T-helper 17 cell (primary cell): ENCODE results near the gene SH3RF1. TPM values are rescaled to one million over a fixed set of nuclear protein-coding genes. Genes with fewer than 3 reads are reported as not detected.

Experiments
- ATAC-seq: fragments of 150-1000 bp; cut with Tn5 transposase; 2 replicates; pipeline ENCODE4 v1.10.0; 2021; ENCODE audit warnings: mild to moderate bottlenecking, moderate library complexity
- DNase-seq, 3 donors: peaks; one replicate each; pipeline versions ENCODE4 v3.0.0 to v3.0.0-alpha.2; 2020 to 2021
- H3K9me3 ChIP-seq: one replicate; pipeline ENCODE4 v1.7.0; 2013; ENCODE audit warnings: low read length, mild to moderate bottlenecking; ENCODE audit not compliant: control insufficient read depth, poor library complexity, severe bottlenecking
- H3K27ac Mint-ChIP-seq: one replicate; pipeline ENCODE4 v1.8.0; 2022; ENCODE audit warnings: mild to moderate bottlenecking, moderate library complexity, mixed read lengths
- H3K27me3 Mint-ChIP-seq: one replicate; pipeline ENCODE4 v1.8.0; 2022; ENCODE audit warnings: mixed read lengths
- H3K36me3 Mint-ChIP-seq: one replicate; pipeline ENCODE4 v1.8.0; 2022; ENCODE audit warnings: low read depth, mixed read lengths
- H3K4me1 Mint-ChIP-seq: one replicate; pipeline ENCODE4 v1.8.0; 2022; ENCODE audit warnings: mild to moderate bottlenecking, mixed read lengths
- H3K4me3 Mint-ChIP-seq: one replicate; pipeline ENCODE4 v1.8.0; 2022; ENCODE audit warnings: mild to moderate bottlenecking, moderate library complexity, mixed read lengths
- total RNA-seq, 4 donors: library from RNA in 2 of 4; stranded (reverse) in 2 of 4; gene quantifications; one replicate each; pipeline ENCODE4 v1.2.3 and lab custom pipeline; 2022 to 2026

The SH3RF1 gene
- total RNA-seq, 2 donors from 2014 or later: 0.16 to 0.42 TPM

DNA sequence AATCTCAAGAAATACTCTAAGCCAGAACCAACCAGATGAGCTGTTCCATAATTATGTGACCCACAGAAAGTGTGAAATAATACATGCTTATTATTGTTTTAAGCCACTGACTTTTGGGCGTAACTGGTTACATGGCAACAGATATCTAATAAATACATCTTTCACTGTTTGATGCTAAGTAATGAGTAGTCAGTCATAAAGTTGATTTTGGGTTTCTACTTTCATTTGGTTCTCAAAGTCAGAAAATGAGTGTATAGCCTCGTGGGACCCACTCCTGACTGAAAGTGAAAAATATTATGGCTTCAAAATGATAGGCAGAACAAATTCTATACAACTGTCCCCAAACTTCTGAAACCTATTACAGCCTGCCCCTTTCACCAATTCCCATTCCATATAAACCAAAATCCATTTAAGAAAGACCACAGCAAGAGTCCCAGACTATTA is 172.7 kb downstream of the SH3RF1 start:
- Mint-ChIP-seq H3K4me3 (no peak overlapping the region), H3K27me3 (peaks cover 15% of the 10 kb centered on the region), H3K36me3 (no peaks in the 10 kb centered on the region), H3K27ac (no peak overlapping the region), H3K4me1 (no peaks in the 10 kb centered on the region)
- no peak for DNase-seq
- no peaks in the 10 kb centered on the region for H3K9me3 ChIP-seq
- no peak for ATAC-seq

DNA sequence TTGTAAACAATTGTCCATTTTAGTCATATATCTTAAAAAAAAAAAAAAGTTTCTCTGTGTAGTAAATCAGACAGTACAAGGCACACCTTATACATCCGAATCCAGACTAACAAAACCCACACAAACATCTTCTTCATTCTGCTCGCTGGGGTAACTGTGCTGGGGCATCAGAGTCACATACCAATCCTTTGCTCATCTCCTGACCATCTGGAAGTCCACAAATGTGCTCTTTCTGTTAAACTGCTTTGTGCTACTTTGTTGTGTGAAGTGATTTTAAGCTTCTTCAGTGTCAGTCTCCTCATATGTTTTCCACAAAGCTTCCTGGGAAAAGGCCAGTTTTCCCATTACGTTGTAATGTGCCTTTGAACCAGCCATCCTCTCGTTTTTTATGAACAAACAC is 174.5 kb downstream of the SH3RF1 start:
- peaks cover 15% of the 10 kb centered on the region for H3K27me3 Mint-ChIP-seq
- H3K27ac Mint-ChIP-seq: no peak overlapping the region
- no peak for ATAC-seq
- no peaks in the 10 kb centered on the region for H3K4me1 Mint-ChIP-seq
- no peaks in the 10 kb centered on the region for H3K9me3 ChIP-seq
- no peak overlapping the region for H3K4me3 Mint-ChIP-seq
- no peak for DNase-seq
- no peaks in the 10 kb centered on the region for H3K36me3 Mint-ChIP-seq

DNA sequence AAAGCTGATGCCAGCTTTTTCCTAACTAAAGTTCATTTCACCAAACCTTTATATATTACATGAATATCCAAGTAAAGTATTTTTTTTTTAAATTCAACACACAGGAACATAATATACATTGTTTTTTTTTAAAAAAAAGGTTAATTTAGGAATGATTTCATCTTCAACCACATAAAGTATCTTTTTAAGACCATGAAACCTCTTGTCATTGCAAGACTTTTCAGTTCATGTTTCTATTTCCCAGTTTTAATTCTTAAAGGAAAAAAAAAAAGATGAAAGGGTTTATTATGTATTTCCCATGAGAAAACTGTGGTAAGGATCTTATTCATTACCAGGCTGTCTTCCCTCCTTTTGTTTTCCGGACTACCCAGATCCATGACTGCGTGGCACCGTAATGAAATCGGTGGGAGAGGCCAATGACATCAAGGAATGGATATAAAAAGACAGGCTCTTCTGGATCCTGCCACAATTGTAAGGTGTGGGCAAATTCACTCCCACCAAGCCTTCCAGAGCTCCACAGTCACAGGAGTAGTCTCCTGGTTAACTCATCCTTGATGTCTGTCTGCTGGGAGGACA is 176.0 kb downstream of the SH3RF1 start:
- peaks cover 15% of the 10 kb centered on the region for H3K27me3 Mint-ChIP-seq
- H3K4me1 Mint-ChIP-seq: no peaks in the 10 kb centered on the region
- H3K9me3 ChIP-seq: no peaks in the 10 kb centered on the region
- DNase-seq: no peak
- no peak overlapping the region for H3K4me3 Mint-ChIP-seq
- no peaks in the 10 kb centered on the region for H3K36me3 Mint-ChIP-seq
- no peak for ATAC-seq
- no peak overlapping the region for H3K27ac Mint-ChIP-seq

DNA sequence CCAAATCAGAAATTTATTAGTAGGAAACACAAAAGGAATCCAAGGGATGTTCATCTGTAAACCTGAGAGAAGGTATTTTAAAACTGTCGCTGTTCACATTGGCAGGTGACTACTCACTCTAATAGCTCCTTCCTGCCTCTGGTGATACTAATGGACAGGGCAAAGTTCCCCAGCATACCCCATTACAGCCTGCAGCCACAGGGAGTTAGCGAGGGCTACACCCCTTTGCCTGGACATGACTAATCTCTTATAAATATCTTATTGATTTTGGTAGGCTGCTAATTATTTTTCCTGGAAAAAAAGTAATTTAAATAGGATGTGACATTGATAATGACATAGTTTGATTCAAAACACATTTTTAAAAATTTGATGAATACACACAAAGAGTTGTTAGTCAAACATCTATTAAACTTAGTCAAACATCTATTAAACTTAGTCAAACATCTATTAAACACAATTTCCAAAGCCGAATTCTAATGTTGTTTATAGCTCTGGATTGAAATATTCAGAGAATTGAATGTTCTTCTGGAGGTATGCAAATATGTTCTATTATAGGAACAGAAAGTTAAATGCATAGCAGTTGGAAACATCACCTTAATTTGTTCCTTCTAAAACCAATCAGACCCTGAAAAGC is 177.8 kb downstream of the SH3RF1 start:
- no peak for ATAC-seq
- H3K27me3 Mint-ChIP-seq: peaks cover 15% of the 10 kb centered on the region

DNA sequence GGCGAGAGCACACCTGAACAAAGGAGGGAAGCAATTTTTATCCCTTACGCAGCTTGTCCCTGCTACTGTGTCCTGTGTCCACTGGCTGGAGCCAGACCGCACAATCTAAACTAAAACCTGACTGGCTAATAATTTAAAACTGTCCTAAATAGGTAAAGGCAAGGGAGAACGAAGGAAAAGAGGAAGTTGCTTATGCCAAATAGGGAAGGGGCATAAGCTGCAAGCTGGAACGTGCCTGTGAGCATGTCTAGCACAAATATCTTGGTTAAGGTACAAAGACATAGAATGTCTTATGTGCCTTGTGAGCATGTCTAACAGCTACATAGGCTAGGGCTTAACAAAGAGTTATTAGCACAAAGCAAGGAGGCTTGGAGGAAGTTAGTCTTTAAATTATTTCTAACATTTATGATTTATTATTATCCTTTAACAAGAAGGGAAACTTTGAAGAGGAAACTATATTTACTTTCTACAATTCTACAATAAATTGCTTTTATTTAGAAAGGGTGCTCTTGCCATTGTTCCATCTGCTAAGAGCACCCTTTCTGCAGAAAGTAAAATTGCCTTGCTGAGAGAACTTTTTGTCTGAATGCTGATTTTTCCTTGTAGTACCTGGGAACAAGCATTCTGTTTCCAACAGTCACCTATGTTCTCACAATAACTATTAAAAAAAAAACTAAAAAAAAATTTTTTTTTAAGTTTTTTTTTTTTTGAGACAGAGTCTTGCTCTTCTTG is 180.1 kb downstream of the SH3RF1 start:
- H3K9me3 ChIP-seq: no peaks in the 10 kb centered on the region
- Mint-ChIP-seq H3K4me3 (no peak overlapping the region), H3K36me3 (no peaks in the 10 kb centered on the region), H3K4me1 (no peaks in the 10 kb centered on the region), H3K27me3 (peaks cover 6% of the 10 kb centered on the region), H3K27ac (no peak overlapping the region)
- no peak for DNase-seq
- no peak for ATAC-seq

More for the DNA sequence above, 177.8 kb downstream of the SH3RF1 start:
- H3K36me3 Mint-ChIP-seq: no peaks in the 10 kb centered on the region
- no peaks in the 10 kb centered on the region for H3K4me1 Mint-ChIP-seq
- no peaks in the 10 kb centered on the region for H3K9me3 ChIP-seq
- DNase-seq: no peak
- H3K4me3 Mint-ChIP-seq: no peak overlapping the region
- no peak overlapping the region for H3K27ac Mint-ChIP-seq

DNA sequence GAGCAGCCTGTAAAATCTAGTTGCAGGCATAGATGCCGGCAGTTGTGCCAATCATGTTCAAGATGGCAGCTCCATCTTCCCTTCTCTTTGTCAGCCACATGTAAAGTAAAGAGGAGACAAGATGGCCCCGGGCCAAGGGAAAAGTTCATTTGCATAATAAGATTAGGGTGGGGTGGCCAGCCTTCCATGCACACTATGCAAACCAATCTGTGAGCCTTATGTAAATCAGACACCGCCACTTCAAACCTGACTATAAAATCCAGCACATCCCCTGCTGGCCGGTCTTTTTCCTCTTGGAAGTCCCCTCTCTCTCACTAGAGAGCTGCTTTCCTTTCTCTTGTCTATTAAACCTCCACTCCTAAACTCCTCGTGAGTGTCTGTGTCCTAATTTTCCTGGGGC is 181.8 kb downstream of the SH3RF1 start:
- no peaks in the 10 kb centered on the region for H3K27me3 Mint-ChIP-seq
- DNase-seq (no peak), ATAC-seq (no peak)
- H3K27ac Mint-ChIP-seq: no peak overlapping the region
- H3K4me3 Mint-ChIP-seq: no peak overlapping the region
- H3K9me3 ChIP-seq: no peaks in the 10 kb centered on the region
- H3K36me3 Mint-ChIP-seq: no peaks in the 10 kb centered on the region
- H3K4me1 Mint-ChIP-seq: no peaks in the 10 kb centered on the region

DNA sequence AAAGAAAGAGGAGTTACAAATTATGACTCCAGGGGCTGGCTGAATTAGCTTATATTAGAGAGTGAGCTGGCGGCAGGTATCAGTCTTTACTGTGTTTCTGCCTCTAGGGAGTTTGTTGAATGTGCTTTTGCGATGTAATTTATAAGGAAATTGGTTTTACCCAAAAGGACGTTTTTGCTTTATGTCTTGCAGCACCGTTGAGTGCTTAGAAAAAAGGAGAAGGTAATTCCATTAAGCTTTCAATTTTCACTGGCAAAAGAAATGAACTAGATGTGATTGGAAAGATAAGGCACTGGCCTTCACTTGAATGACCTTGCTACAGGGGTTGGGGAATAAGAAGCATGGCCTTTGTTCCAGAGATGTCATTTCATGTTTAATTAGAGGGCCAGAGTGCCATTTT is 185.8 kb downstream of the SH3RF1 start:
- no peaks in the 10 kb centered on the region for H3K27me3 Mint-ChIP-seq
- H3K27ac Mint-ChIP-seq: no peak overlapping the region
- H3K9me3 ChIP-seq: no peaks in the 10 kb centered on the region
- DNase-seq (no peak), ATAC-seq (no peak)
- H3K4me3 Mint-ChIP-seq: no peak overlapping the region
- H3K36me3 Mint-ChIP-seq: no peaks in the 10 kb centered on the region
- H3K4me1 Mint-ChIP-seq: peaks cover 4% of the 10 kb centered on the region

DNA sequence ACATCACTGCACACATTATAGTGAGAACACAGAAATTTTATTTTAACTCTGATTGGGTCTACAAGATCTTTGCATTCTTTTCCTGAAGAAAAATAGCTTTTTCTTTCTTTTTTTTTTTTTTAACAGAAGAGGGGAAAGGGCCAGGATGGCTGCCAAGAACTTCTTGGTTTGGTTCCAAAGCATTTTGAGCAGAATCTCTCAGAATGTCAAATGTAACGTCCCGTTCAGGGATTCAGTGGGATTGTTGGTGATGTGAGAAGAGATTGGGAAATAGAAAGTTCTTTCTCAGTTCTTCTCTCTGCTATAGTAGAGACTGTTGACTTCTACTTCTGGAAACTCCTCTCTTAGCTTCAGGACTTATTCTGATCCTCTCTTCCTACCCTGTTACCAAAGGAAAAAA is 189.8 kb downstream of the SH3RF1 start:
- H3K4me3 Mint-ChIP-seq: no peak overlapping the region
- H3K27me3 Mint-ChIP-seq: peaks cover 15% of the 10 kb centered on the region
- H3K9me3 ChIP-seq: no peaks in the 10 kb centered on the region
- H3K4me1 Mint-ChIP-seq: peaks cover 10% of the 10 kb centered on the region
- DNase-seq (no peak), ATAC-seq (no peak)
- no peak overlapping the region for H3K27ac Mint-ChIP-seq
- H3K36me3 Mint-ChIP-seq: no peaks in the 10 kb centered on the region

DNA sequence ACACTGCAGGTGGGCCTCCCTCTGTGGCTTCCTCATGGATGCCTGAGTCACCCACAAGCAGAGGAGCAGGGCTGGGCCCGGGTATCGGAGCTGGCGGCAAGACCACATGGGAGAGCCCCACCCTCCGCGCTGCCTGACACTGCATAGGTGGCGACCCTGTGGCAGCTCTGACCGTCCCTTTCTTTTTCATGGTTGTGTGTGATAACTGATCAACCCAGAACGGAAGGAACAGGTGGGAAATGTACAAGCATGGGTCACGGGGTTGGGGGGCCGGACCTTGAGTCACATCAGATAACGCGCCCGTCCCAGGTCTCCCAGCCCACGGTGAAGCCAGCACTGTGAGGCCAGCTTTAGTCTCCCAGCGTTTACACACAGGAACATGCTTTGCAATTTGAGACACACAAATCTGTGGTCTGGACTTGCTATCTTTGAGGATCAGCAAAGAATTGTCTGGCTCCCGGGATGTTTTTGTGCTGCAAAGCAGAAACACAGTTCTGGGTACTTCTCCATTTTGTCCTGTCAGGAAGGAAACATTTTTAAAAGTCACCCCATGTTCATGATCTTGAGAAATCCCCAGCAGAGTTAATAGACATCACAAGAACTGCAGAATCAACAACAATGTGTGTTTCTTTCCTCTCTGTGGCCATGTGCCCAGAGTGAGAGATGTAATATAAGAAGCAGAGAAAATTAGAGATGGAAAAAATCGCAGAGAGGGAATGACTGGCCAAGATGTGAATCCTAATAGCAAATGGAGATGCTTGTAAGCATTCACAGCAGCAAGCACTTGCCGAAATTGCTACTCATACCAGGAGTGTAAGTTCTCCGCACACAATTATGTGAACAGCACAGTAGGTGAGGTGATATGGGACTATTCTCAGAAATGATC is 190.6 kb downstream of the SH3RF1 start:
- peak; percentile 47 for ATAC-seq
- Mint-ChIP-seq H3K4me3 (peak overlapping the region; percentile 56), H3K4me1 (peaks cover 10% of the 10 kb centered on the region), H3K27me3 (peaks cover 15% of the 10 kb centered on the region), H3K36me3 (no peaks in the 10 kb centered on the region), H3K27ac (peak overlapping the region; percentile 27)
- H3K9me3 ChIP-seq: no peaks in the 10 kb centered on the region
- no peak for DNase-seq

DNA sequence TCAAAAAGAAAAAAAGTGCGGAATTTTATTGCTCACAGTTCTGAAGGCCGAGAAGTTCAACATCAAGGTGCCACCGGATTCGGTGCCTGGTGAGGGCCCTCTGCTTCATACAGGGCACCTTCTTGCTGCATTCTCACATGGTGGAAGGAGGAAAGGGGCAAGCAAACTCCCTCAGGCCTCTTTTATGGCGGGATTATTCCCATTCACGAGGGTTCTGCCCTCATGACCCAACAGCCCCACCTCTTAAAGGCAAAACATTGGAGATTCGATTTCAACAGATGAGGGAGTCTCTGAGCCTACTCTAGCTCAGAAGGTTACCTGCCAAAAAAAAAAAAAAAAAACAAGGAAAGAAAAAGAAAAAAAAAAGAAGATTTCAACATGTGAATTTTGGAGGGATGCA is 196.6 kb downstream of the SH3RF1 start:
- H3K36me3 Mint-ChIP-seq: no peaks in the 10 kb centered on the region
- H3K27me3 Mint-ChIP-seq: peaks cover 27% of the 10 kb centered on the region
- no peaks in the 10 kb centered on the region for H3K4me1 Mint-ChIP-seq
- no peaks in the 10 kb centered on the region for H3K9me3 ChIP-seq
- DNase-seq: no peak
- no peak overlapping the region for H3K27ac Mint-ChIP-seq
- ATAC-seq: no peak
- H3K4me3 Mint-ChIP-seq: no peak overlapping the region

DNA sequence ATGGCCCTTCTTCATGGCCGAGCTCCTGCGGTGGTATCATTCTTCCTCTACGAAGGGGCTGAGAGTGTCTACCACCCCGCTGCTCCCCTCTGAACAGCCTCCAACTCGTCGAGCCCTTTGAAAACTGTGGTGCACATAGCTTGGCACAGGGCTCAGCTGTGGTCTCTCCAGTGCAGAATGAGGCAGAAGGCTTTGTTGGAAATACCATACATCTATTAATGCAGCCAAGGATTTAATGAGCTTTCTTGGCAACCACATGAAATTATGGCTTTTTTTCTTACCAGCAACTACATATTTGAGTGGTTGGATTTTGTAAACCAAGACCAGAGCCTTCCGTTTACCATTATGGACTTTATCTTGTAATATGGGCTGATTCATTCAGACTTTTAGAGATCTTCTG is 199.0 kb downstream of the SH3RF1 start:
- Mint-ChIP-seq H3K4me3 (no peak overlapping the region), H3K27me3 (peaks cover 23% of the 10 kb centered on the region), H3K27ac (no peak overlapping the region), H3K36me3 (no peaks in the 10 kb centered on the region), H3K4me1 (peaks cover 2% of the 10 kb centered on the region)
- DNase-seq (no peak), ATAC-seq (no peak)
- H3K9me3 ChIP-seq: no peaks in the 10 kb centered on the region

DNA sequence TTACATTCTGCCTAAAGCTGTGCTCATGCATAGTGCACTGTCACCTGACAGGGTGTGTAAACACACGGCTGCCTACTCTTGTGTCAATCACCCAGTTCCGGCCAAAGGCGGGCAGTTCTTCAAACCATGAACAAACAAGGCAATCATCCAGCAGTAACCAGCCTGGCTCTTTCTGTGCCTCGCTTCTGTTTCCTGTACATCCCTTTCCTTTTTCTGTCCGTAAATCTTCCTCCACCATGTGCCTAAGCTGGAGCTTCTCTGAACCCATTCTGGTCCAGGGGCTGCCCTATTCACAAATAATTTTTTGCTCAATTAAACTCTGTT is 199.9 kb downstream of the SH3RF1 start:
- no peaks in the 10 kb centered on the region for H3K9me3 ChIP-seq
- no peak for DNase-seq
- H3K36me3 Mint-ChIP-seq: no peaks in the 10 kb centered on the region
- H3K4me1 Mint-ChIP-seq: peaks cover 2% of the 10 kb centered on the region
- peaks cover 17% of the 10 kb centered on the region for H3K27me3 Mint-ChIP-seq
- H3K4me3 Mint-ChIP-seq: no peak overlapping the region
- peak overlapping the region; percentile 59 for H3K27ac Mint-ChIP-seq
- no peak for ATAC-seq
